Transverse colon (tissue), 4 donors: ENCODE measurements around the gene GEMIN2.

ENCODE experiments used
- EP300 ChIP-seq: sonication (generic); formaldehyde crosslinking; IDR thresholded peaks from one replicate; pipeline ENCODE4 v1.6.1; 2017; ENCODE audit warnings: antibody characterized with exemption, low read depth
- POLR2A ChIP-seq: fragments of 450-650 bp; IDR thresholded peaks from one replicate; pipeline ENCODE4 v1.6.1; 2016; ENCODE audit warnings: antibody characterized with exemption, mild to moderate bottlenecking, moderate library complexity
- POLR2AphosphoS5 ChIP-seq, 3 donors: sonication (generic); formaldehyde crosslinking; IDR thresholded peaks; one replicate each; pipeline ENCODE4 v1.6.1; 2016; ENCODE audit warnings: antibody characterized with exemption in 3 of 3
- TF ChIP-seq, protein P1 (sequence below), 5 experiments: fragments of 200-600 bp in 3 of 5; fragments of 450-650 bp in 2 of 5; sonication (generic) in 3 of 5; IDR thresholded peaks; 1 replicate in 2 of 5; 2 replicates in 3 of 5; pipeline ENCODE4 v1.5.1; 2016 to 2017; ENCODE audit warnings: antibody characterized with exemption in 5 of 5, inconsistent platforms in 3 of 5, mild to moderate bottlenecking in 2 of 5, moderate library complexity in 1 of 5

DNA sequence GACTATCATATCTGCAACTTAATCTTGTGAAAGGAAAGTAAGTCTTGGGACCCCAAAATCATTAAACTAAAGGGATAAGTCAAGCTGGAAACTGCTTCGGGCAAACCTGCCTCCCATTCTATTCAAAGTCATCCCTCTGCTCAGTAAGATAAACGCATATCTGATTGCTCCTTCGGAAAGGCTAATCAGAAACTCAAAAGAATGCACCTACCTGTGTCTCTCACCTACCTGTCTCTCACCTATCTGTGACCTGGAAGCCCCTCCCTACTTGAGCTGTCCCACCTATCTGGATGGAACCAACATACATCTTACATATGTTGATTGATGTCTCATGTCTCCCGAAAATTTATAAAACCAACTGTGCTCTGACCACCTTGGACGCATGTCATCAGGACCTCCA is 31.0 kb upstream of the GEMIN2 start:
- TF ChIP-seq EP300 (no peak), POLR2A (no peak), POLR2AphosphoS5 (IDR thresholded peaks at IDR 0.05) (no peak)
- TF ChIP-seq, protein P1, sequence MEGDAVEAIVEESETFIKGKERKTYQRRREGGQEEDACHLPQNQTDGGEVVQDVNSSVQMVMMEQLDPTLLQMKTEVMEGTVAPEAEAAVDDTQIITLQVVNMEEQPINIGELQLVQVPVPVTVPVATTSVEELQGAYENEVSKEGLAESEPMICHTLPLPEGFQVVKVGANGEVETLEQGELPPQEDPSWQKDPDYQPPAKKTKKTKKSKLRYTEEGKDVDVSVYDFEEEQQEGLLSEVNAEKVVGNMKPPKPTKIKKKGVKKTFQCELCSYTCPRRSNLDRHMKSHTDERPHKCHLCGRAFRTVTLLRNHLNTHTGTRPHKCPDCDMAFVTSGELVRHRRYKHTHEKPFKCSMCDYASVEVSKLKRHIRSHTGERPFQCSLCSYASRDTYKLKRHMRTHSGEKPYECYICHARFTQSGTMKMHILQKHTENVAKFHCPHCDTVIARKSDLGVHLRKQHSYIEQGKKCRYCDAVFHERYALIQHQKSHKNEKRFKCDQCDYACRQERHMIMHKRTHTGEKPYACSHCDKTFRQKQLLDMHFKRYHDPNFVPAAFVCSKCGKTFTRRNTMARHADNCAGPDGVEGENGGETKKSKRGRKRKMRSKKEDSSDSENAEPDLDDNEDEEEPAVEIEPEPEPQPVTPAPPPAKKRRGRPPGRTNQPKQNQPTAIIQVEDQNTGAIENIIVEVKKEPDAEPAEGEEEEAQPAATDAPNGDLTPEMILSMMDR (IDR thresholded peaks at IDR 0.05) = no peak
